H1 (cell line): Measurements from ENCODE around the gene IL2RA. TPM values are rescaled to one million over a fixed set of nuclear protein-coding genes. Genes with fewer than 3 reads are reported as not detected.

Experiments used
- CTCF ChIA-PET: fragments of 300-600 bp; sonication (Branson Sonifier 250); formaldehyde crosslinking; loops from one replicate; lab custom pipeline; 2021; ENCODE audit not compliant: partially characterized antibody; lab: Charles Lee
- POLR2A ChIA-PET: fragments of 300-600 bp; sonication (Branson Sonifier 250); formaldehyde crosslinking; loops from one replicate; lab custom pipeline; 2021; ENCODE audit warnings: inconsistent platforms; ENCODE audit not compliant: partially characterized antibody; lab: Charles Lee
- DNase-seq, 2 experiments: peaks; one replicate each; pipeline versions ENCODE4 v3.0.0 to v3.0.0-alpha.2; 2010 to 2022; ENCODE audit warnings: low spot score in 2 of 2, low read depth in 1 of 2, mixed read lengths in 1 of 2
- FAIRE-seq: peaks from 2 replicates; lab custom pipeline; 2011; peaks lifted over from hg19 to GRCh38; lab: Jason Lieb, UNC
- H2AFZ ChIP-seq: 2 replicates; pipeline ENCODE4 v1.8.1; 2012; ENCODE audit warnings: low read length, inconsistent platforms
- H2AK5ac ChIP-seq: 2 replicates; pipeline ENCODE4 v1.6.1; 2013; ENCODE audit warnings: low read depth, low read length
- H2BK120ac ChIP-seq: replicated peaks from 2 replicates; pipeline ENCODE3; 2013; ENCODE audit warnings: low read depth, low read length, inconsistent platforms
- H2BK12ac ChIP-seq: 2 replicates; pipeline ENCODE4 v1.6.1; 2013; ENCODE audit warnings: low read depth, low read length
- H2BK15ac ChIP-seq: 2 replicates; pipeline ENCODE4 v1.6.1; 2013; ENCODE audit warnings: low read length
- H2BK20ac ChIP-seq: 2 replicates; pipeline ENCODE4 v1.6.1; 2013; ENCODE audit warnings: low read length
- H2BK5ac ChIP-seq: 2 replicates; pipeline ENCODE4 v1.6.1; 2013; ENCODE audit warnings: low read depth, low read length
- H3K14ac ChIP-seq: 2 replicates; pipeline ENCODE4 v1.6.1; 2013; ENCODE audit warnings: inconsistent platforms; ENCODE audit not compliant: insufficient read length
- H3K18ac ChIP-seq: 2 replicates; pipeline ENCODE4 v1.6.1; 2013; ENCODE audit warnings: low read length; ENCODE audit errors: extremely low read depth
- H3K23ac ChIP-seq: 2 replicates; pipeline ENCODE4 v1.6.1; 2013; ENCODE audit warnings: inconsistent platforms; ENCODE audit not compliant: insufficient read length
- H3K23me2 ChIP-seq: 2 replicates; pipeline ENCODE4 v1.6.1; 2013; ENCODE audit warnings: low read depth, low read length
- H3K27ac ChIP-seq: 2 replicates; pipeline ENCODE4 v1.6.1; 2011; ENCODE audit warnings: low read depth, low read length, inconsistent platforms
- H3K27me3 ChIP-seq, 4 experiments: replicated peaks in 1 of 4; 1 replicate in 1 of 4; 2 replicates in 3 of 4; pipeline versions ENCODE4 v1.6.1 to v1.8.1; 2011 to 2013; ENCODE audit warnings: low read length in 3 of 4, mild to moderate bottlenecking in 3 of 4, inconsistent platforms in 2 of 4, mixed read lengths in 2 of 4, moderate library complexity in 1 of 4; ENCODE audit not compliant: control insufficient read depth in 3 of 4, insufficient read depth in 3 of 4; ENCODE audit errors: extremely low read depth in 1 of 4
- H3K36me3 ChIP-seq, 4 experiments: 2 replicates each; pipeline versions ENCODE4 v1.6.1 to v1.8.1; 2011 to 2013; ENCODE audit warnings: mild to moderate bottlenecking in 4 of 4, low read length in 3 of 4, moderate library complexity in 2 of 4, control low read depth in 1 of 4, inconsistent platforms in 1 of 4; ENCODE audit not compliant: insufficient read depth in 4 of 4, control insufficient read depth in 2 of 4
- H3K4ac ChIP-seq: replicated peaks from 2 replicates; pipeline ENCODE3; 2013; ENCODE audit warnings: low read length, low read depth, mixed read lengths, inconsistent platforms; ENCODE audit not compliant: insufficient read length
- H3K4me1 ChIP-seq, 4 experiments: replicated peaks in 1 of 4; 1 replicate in 1 of 4; 2 replicates in 3 of 4; pipeline versions ENCODE4 v1.6.1 to v1.8.1; 2011 to 2013; ENCODE audit warnings: low read length in 3 of 4, inconsistent platforms in 2 of 4, mixed read lengths in 1 of 4; ENCODE audit not compliant: insufficient read depth in 4 of 4, control insufficient read depth in 3 of 4
- H3K4me2 ChIP-seq, 2 experiments: 2 replicates each; pipeline versions ENCODE4 v1.6.1 to v1.8.1; 2011 to 2013; ENCODE audit warnings: low read depth in 2 of 2, low read length in 2 of 2, control low read depth in 1 of 2, inconsistent platforms in 1 of 2, mild to moderate bottlenecking in 1 of 2; ENCODE audit not compliant: insufficient read depth in 1 of 2
- H3K4me3 ChIP-seq, 4 experiments: fragments of 200-600, 300-600 bp in 1 of 4; sonication (generic), shearing (Covaris generic), sonication (Bioruptor Twin) in 1 of 4; 2 replicates each; pipeline versions ENCODE4 v1.5.1 to v1.8.1; 2011 to 2016; ENCODE audit warnings: low read length in 4 of 4, low read depth in 3 of 4, control low read depth in 2 of 4, inconsistent platforms in 2 of 4, mild to moderate bottlenecking in 2 of 4, mixed read lengths in 1 of 4, moderate library complexity in 1 of 4; ENCODE audit not compliant: insufficient read depth in 2 of 4; ENCODE audit errors: extremely low read depth in 1 of 4
- H3K56ac ChIP-seq: replicated peaks from 2 replicates; pipeline ENCODE3; 2013; ENCODE audit warnings: low read depth, mild to moderate bottlenecking, mixed read lengths, low read length, inconsistent platforms; ENCODE audit not compliant: insufficient read length
- H3K79me1 ChIP-seq: 2 replicates; pipeline ENCODE4 v1.6.1; 2013; ENCODE audit warnings: low read depth, low read length, control low read depth
- H3K79me2 ChIP-seq, 2 experiments: 2 replicates each; pipeline versions ENCODE4 v1.6.1 to v1.8.1; 2012 to 2013; ENCODE audit warnings: low read length in 2 of 2, mild to moderate bottlenecking in 2 of 2, inconsistent platforms in 1 of 2; ENCODE audit not compliant: insufficient read depth in 2 of 2, control insufficient read depth in 1 of 2
- H3K9ac ChIP-seq, 4 experiments: replicated peaks in 1 of 4; 1 replicate in 1 of 4; 2 replicates in 3 of 4; pipeline versions ENCODE4 v1.6.1 to v1.8.1; 2011 to 2013; ENCODE audit warnings: low read depth in 3 of 4, low read length in 3 of 4, control low read depth in 2 of 4, mild to moderate bottlenecking in 2 of 4, moderate library complexity in 2 of 4, inconsistent platforms in 1 of 4; ENCODE audit errors: extremely low read depth in 1 of 4
- H3K9me3 ChIP-seq, 2 experiments: 2 replicates each; pipeline versions ENCODE4 v1.6.1 to v1.8.1; 2012 to 2013; ENCODE audit warnings: mild to moderate bottlenecking in 2 of 2, moderate library complexity in 2 of 2, control low read depth in 1 of 2, inconsistent platforms in 1 of 2, low read depth in 1 of 2, low read length in 1 of 2, mixed read lengths in 1 of 2; ENCODE audit not compliant: insufficient read depth in 2 of 2
- H4K20me1 ChIP-seq, 2 experiments: replicated peaks in 1 of 2; 2 replicates each; pipeline versions ENCODE3 to v1.8.1; 2011 to 2013; ENCODE audit warnings: inconsistent platforms in 2 of 2, low read length in 2 of 2, mild to moderate bottlenecking in 1 of 2; ENCODE audit not compliant: insufficient read depth in 2 of 2, control insufficient read depth in 1 of 2
- H4K5ac ChIP-seq: 2 replicates; pipeline ENCODE4 v1.6.1; 2013; ENCODE audit warnings: low read length, low read depth, mixed read lengths, inconsistent platforms; ENCODE audit not compliant: insufficient read length
- H4K8ac ChIP-seq: 2 replicates; pipeline ENCODE4 v1.8.0; 2013; ENCODE audit warnings: mild to moderate bottlenecking, moderate library complexity, low read length, inconsistent platforms; ENCODE audit not compliant: insufficient read depth; ENCODE audit errors: extremely low read depth
- H4K91ac ChIP-seq: replicated peaks from 2 replicates; pipeline ENCODE3; 2013; ENCODE audit warnings: low read length, mixed read lengths, inconsistent platforms; ENCODE audit not compliant: insufficient read length
- ASH2L ChIP-seq: fragments of 200-600, 300-600 bp; sonication (generic); IDR thresholded peaks from one replicate; pipeline ENCODE4 v1.7.1; 2017; ENCODE audit warnings: low read length
- CHD1 ChIP-seq: IDR thresholded peaks from 2 replicates; pipeline ENCODE4 v1.6.1; 2012; ENCODE audit warnings: low read depth, low read length, improper control_type of control experiment
- EP300 ChIP-seq, 2 experiments: IDR thresholded peaks; 1 replicate in 1 of 2; 2 replicates in 1 of 2; pipeline ENCODE4 v1.6.1; 2011 to 2012; ENCODE audit warnings: low read depth in 2 of 2, low read length in 2 of 2, mild to moderate bottlenecking in 2 of 2, borderline replicate concordance in 1 of 2, inconsistent platforms in 1 of 2, moderate library complexity in 1 of 2
- NANOG ChIP-seq: IDR thresholded peaks from 2 replicates; pipeline ENCODE4 v1.6.1; 2011; ENCODE audit warnings: low read length, low read depth, mild to moderate bottlenecking, inconsistent platforms; ENCODE audit not compliant: insufficient read depth, poor library complexity, severe bottlenecking
- PHF8 ChIP-seq: fragments of 200-600 bp; sonication (generic); conservative IDR thresholded peaks from 2 replicates; pipeline ENCODE4 v1.7.1; 2012; ENCODE audit warnings: low read depth, mild to moderate bottlenecking, inconsistent platforms, low read length, moderate library complexity
- RBBP5 ChIP-seq: IDR thresholded peaks from 2 replicates; pipeline ENCODE4 v1.7.1; 2012; ENCODE audit warnings: low read depth, mild to moderate bottlenecking, inconsistent platforms, low read length, moderate library complexity, borderline replicate concordance
- SIRT6 ChIP-seq: IDR thresholded peaks from one replicate; pipeline ENCODE4 v1.7.1; 2012; ENCODE audit warnings: low read length, inconsistent platforms
- SIX5 ChIP-seq: IDR thresholded peaks from 2 replicates; pipeline ENCODE4 v1.6.1; 2011; ENCODE audit warnings: mild to moderate bottlenecking, low read depth, low read length
- SP2 ChIP-seq: IDR thresholded peaks from 2 replicates; pipeline ENCODE4 v1.6.1; 2012; ENCODE audit warnings: mild to moderate bottlenecking, low read length, inconsistent platforms
- SP4 ChIP-seq: IDR thresholded peaks from 2 replicates; pipeline ENCODE4 v1.6.1; 2012; ENCODE audit warnings: low read length, inconsistent platforms
- SRF ChIP-seq: IDR thresholded peaks from 2 replicates; pipeline ENCODE4 v1.6.1; 2011; ENCODE audit warnings: mild to moderate bottlenecking, low read depth, low read length, moderate library complexity
- TBP ChIP-seq: IDR thresholded peaks from 2 replicates; pipeline ENCODE4 v1.6.1; 2011; ENCODE audit warnings: low read depth, low read length, improper control_type of control experiment
- TEAD4 ChIP-seq: IDR thresholded peaks from 2 replicates; pipeline ENCODE4 v1.6.1; 2012; ENCODE audit warnings: low read depth, low read length, inconsistent platforms, mixed read lengths
- ZNF274 ChIP-seq: IDR thresholded peaks from 2 replicates; pipeline ENCODE4 v1.7.0; 2012; ENCODE audit warnings: low read length, borderline replicate concordance; ENCODE audit errors: extremely low read depth
- WGBS, 2 experiments: shearing (Covaris generic) in 1 of 2; methylation state at CpG; one replicate each; pipeline versions ENCODE4 v1.1.6 to v1.1.7; 2013 to 2015; ENCODE audit warnings: low lambda C conversion rate in 2 of 2, mixed read lengths in 2 of 2, inconsistent platforms in 1 of 2, low coverage in 1 of 2, missing lambda C conversion rate in 1 of 2; ENCODE audit not compliant: insufficient replicate concordance in 2 of 2, insufficient coverage in 1 of 2, insufficient read length in 1 of 2; ENCODE audit errors: extremely low coverage in 1 of 2, missing lambda C conversion rate in 1 of 2; 5-methylcytosine and 5-hydroxymethylcytosine counted together
- polyA plus RNA-seq, 7 experiments: library from polyadenylated mRNA; depleted of rRNA in 3 of 7; stranded (reverse) in 5 of 7; unstranded in 2 of 7; fragments of >200 nt in 5 of 7; fragments of 200-250 nt in 2 of 7; gene quantifications; 1 replicate in 5 of 7; 2 replicates in 1 of 7; 4 replicates in 1 of 7; pipeline versions ENCODE4 v1.2.1 to v1.2.3, GENCODE V29; 2011 to 2013; ENCODE audit warnings: missing spikeins in 2 of 7, mixed read lengths in 2 of 7
- total RNA-seq: library from RNA; stranded (reverse); fragmentation: NEBNext Ultra II Directional; extraction: Animal tissue kit (Norgen Biotek cat#: 25700); gene quantifications from 2 replicates; pipeline ENCODE4 v1.2.1, GENCODE V29; 2021

The IL2RA gene
- total and polyA plus RNA-seq, 2 of the 8 experiments (the other 6 are each of a cell fraction or from before 2014, with no cell fraction given), result not detected

GRCh38 chr10:6048281-6049030 is 13.7 kb downstream of the IL2RA start:
- Histone ChIP-seq H3K36me3 (no peaks in the 10 kb centered on the region), H3K79me2 (no peaks in the 10 kb centered on the region), H3K23ac (no peak overlapping the region), H3K4me1 (no peaks in the 10 kb centered on the region), H3K9ac (no peak overlapping the region), H3K18ac (no peak overlapping the region), H3K4me3 (no peak overlapping the region), H4K91ac (no peak overlapping the region), H2BK5ac (no peak overlapping the region), H3K23me2 (no peaks in the 10 kb centered on the region), H3K56ac (no peak overlapping the region), H2BK12ac (no peak overlapping the region), H3K27ac (no peak overlapping the region), H3K27me3 (no peaks in the 10 kb centered on the region), H2AK5ac (no peak overlapping the region), H3K79me1 (no peaks in the 10 kb centered on the region), H4K5ac (no peak overlapping the region), H2BK20ac (no peak overlapping the region), H3K4me2 (no peak overlapping the region), H4K20me1 (no peaks in the 10 kb centered on the region), H4K8ac (no peak overlapping the region), H2BK120ac (no peak overlapping the region), H3K4ac (no peak overlapping the region), H3K9me3 (no peaks in the 10 kb centered on the region), H3K14ac (no peak overlapping the region), H2AFZ (no peak overlapping the region), H2BK15ac (no peak overlapping the region)
- peak in 1 of 2 experiments; percentile 24 for DNase-seq
- POLR2A ChIA-PET, result no interaction called here
- no peak for FAIRE-seq
- WGBS, 2 experiments, result 90% methylated on average over 7 of the region's 7 CpGs; no CpG with 5 or more reads in 1 of the 2 experiments
- CTCF ChIA-PET, result interaction anchor here (1.1 to 2.9 kb wide), 3 partner anchors 19 to 95 kb away, joined by 4 to 7 read pairs (median 4); no protein-coding TSS in a partner anchor
- TF ChIP-seq ASH2L (no peak), EP300 (IDR thresholded peaks at IDR 0.05; ENCODE audit: borderline replicate concordance in 1 of 2, low read depth in 2 of 2, low read length in 2 of 2) (no peak), SRF (no peak), SIX5 (no peak), TBP (no peak), RBBP5 (no peak), SIRT6 (no peak), TEAD4 (no peak), PHF8 (no peak), CHD1 (no peak), SP4 (no peak), NANOG (no peak), SP2 (no peak), ZNF274 (no peak)
